Prostate gland (tissue), 2 donors: ENCODE results near the gene HAUS3. TPM values are rescaled to one million over a fixed set of nuclear protein-coding genes. Genes with fewer than 3 reads are reported as not detected.

Experiments used
- DNase-seq: peaks from one replicate; pipeline ENCODE4 v3.0.0-alpha.2; 2019; ENCODE audit warnings: low spot score
- H3K27ac ChIP-seq, 2 donors: fragments of 200-600 bp; sonication (generic); 2 replicates each; pipeline ENCODE4 v1.5.1; 2017 to 2019
- H3K27me3 ChIP-seq: fragments of 200-600 bp; sonication (generic); replicated peaks from 2 replicates; pipeline ENCODE4 v1.5.1; 2019; ENCODE audit not compliant: insufficient read depth
- H3K36me3 ChIP-seq, 2 donors: fragments of 200-600 bp; sonication (generic); 1 replicate in 1 of 2; 2 replicates in 1 of 2; pipeline versions ENCODE4 v1.5.1 to v1.8.1; 2017 to 2019
- H3K4me1 ChIP-seq: fragments of 200-600 bp; sonication (generic); replicated peaks from 2 replicates; pipeline ENCODE4 v1.5.1; 2019
- H3K4me3 ChIP-seq, 2 donors: fragments of 200-600 bp; sonication (generic); 2 replicates each; pipeline ENCODE4 v1.5.1; 2017 to 2019
- H3K9me3 ChIP-seq: fragments of 200-600 bp; sonication (generic); 2 replicates; pipeline ENCODE4 v1.5.1; 2017
- CTCF ChIP-seq, 4 experiments: fragments of 200-600 bp in 2 of 4; fragments of 450-650 bp in 2 of 4; sonication (generic) in 2 of 4; IDR thresholded peaks; 1 replicate in 3 of 4; 2 replicates in 1 of 4; pipeline ENCODE4 v1.5.1; 2016 to 2019; ENCODE audit warnings: antibody characterized with exemption in 4 of 4, mild to moderate bottlenecking in 2 of 4, moderate library complexity in 2 of 4
- POLR2A ChIP-seq: fragments of 450-650 bp; IDR thresholded peaks from one replicate; pipeline ENCODE4 v1.6.1; 2016; ENCODE audit warnings: antibody characterized with exemption, mild to moderate bottlenecking
- POLR2AphosphoS5 ChIP-seq: sonication (generic); formaldehyde crosslinking; IDR thresholded peaks from one replicate; pipeline ENCODE4 v1.6.1; 2017; ENCODE audit warnings: antibody characterized with exemption
- WGBS: methylation state at CpG from one replicate; pipeline ENCODE4 v1.1.5; 2018; 5-methylcytosine and 5-hydroxymethylcytosine counted together
- intact Hi-C: fragments of 100-400 bp; cut with DNase I; formaldehyde crosslinking; loops from one replicate; pipeline ENCODE4 v1.14.2; 2022
- total RNA-seq, 2 donors: library from RNA; depleted of rRNA; stranded (reverse); fragments of >200 nt; gene quantifications; one replicate each; pipeline ENCODE4 v1.1.0, GENCODE V29; 2016

The HAUS3 gene
- total RNA-seq, 2 donors from 2014 or later, result 21.1 to 24.2 TPM

GRCh38 chr4:2269618-2270163, 27.8 kb upstream of the HAUS3 start:
- H3K9me3 ChIP-seq, result no peaks in the 10 kb centered on the region
- H3K4me3 ChIP-seq, result no peak overlapping the region
- intact Hi-C loops, result loop anchor here (10.0 kb wide), 3 partner anchors 145 to 665 kb away; partner anchors contain the start of genes CFAP99, FAM193A and ZFYVE28
- no peak for DNase-seq
- H3K4me1 ChIP-seq, result peaks cover 10% of the 10 kb centered on the region
- H3K27ac ChIP-seq, result no peak overlapping the region
- WGBS, result 85% methylated on average over 12 of the region's 12 CpGs
- no peaks in the 10 kb centered on the region for H3K27me3 ChIP-seq
- H3K36me3 ChIP-seq, result no peaks in the 10 kb centered on the region
- TF ChIP-seq POLR2AphosphoS5 (no peak), POLR2A (no peak), CTCF (IDR thresholded peaks at IDR 0.05) (no peak)

GRCh38 chr4:2269206-2269531, 27.2 kb upstream of the HAUS3 start:
- no peak for TF ChIP-seq CTCF (IDR thresholded peaks at IDR 0.05)
- no peak for TF ChIP-seq POLR2AphosphoS5
- no peak for TF ChIP-seq POLR2A
- WGBS, result 72% methylated on average over 6 of the region's 6 CpGs
- Histone ChIP-seq H3K36me3 (no peaks in the 10 kb centered on the region), H3K27me3 (no peaks in the 10 kb centered on the region), H3K9me3 (no peaks in the 10 kb centered on the region), H3K4me1 (peaks cover 10% of the 10 kb centered on the region), H3K27ac (no peak overlapping the region), H3K4me3 (no peak overlapping the region)
- no peak for DNase-seq
- intact Hi-C loops, result loop anchor here (10.0 kb wide), 3 partner anchors 146 to 666 kb away; partner anchors contain the start of genes CFAP99, FAM193A and ZFYVE28

GRCh38 chr4:2268357-2269205, 26.7 kb upstream of the HAUS3 start:
- Histone ChIP-seq H3K36me3 (no peaks in the 10 kb centered on the region), H3K4me1 (peaks cover 10% of the 10 kb centered on the region), H3K4me3 (no peak overlapping the region), H3K27me3 (no peaks in the 10 kb centered on the region), H3K27ac (no peak overlapping the region), H3K9me3 (no peaks in the 10 kb centered on the region)
- 83% methylated on average over 22 of the region's 22 CpGs for WGBS
- no peak for DNase-seq
- intact Hi-C loops, result loop anchor here (10.0 kb wide), 3 partner anchors 146 to 666 kb away; partner anchors contain the start of genes CFAP99, FAM193A and ZFYVE28
- TF ChIP-seq POLR2AphosphoS5, result no peak
- no peak for TF ChIP-seq CTCF (IDR thresholded peaks at IDR 0.05)
- TF ChIP-seq POLR2A, result no peak

- Histone ChIP-seq H3K9me3 (no peaks in the 10 kb centered on the region), H3K27ac (no peak overlapping the region), H3K4me1 (peaks cover 10% of the 10 kb centered on the region), H3K36me3 (no peaks in the 10 kb centered on the region), H3K27me3 (no peaks in the 10 kb centered on the region), H3K4me3 (no peak overlapping the region)
- intact Hi-C loops, result loop anchor here (10.0 kb wide), 3 partner anchors 147 to 667 kb away; partner anchors contain the start of genes CFAP99, FAM193A and ZFYVE28
- TF ChIP-seq POLR2A (no peak), POLR2AphosphoS5 (no peak), CTCF (IDR thresholded peaks at IDR 0.05) (no peak)
- no peak for DNase-seq
- 91% methylated on average over 8 of the region's 12 CpGs for WGBS
Observed at GRCh38 chr4:2267841-2268240, 25.9 kb upstream of the HAUS3 start.
